Transverse colon (tissue), 4 donors: Measurements from ENCODE around the gene PHKG2. TPM values are rescaled to one million over a fixed set of nuclear protein-coding genes. Genes with fewer than 3 reads are reported as not detected.

Experiments
- DNase-seq: peaks from one replicate; pipeline ENCODE4 v3.0.0-alpha.2; 2019
- H3K27ac ChIP-seq, 4 donors: fragments of 200-600 bp; sonication (generic); 2 replicates each; pipeline ENCODE4 v1.5.1; 2016 to 2018; ENCODE audit warnings: inconsistent platforms in 4 of 4
- H3K27me3 ChIP-seq: fragments of 200-600 bp; sonication (generic); 2 replicates; pipeline ENCODE4 v1.5.1; 2017; ENCODE audit warnings: inconsistent platforms
- H3K36me3 ChIP-seq, 4 donors: fragments of 200-600 bp; sonication (generic); 2 replicates each; pipeline ENCODE4 v1.5.1; 2017 to 2019; ENCODE audit warnings: inconsistent platforms in 4 of 4
- H3K4me1 ChIP-seq, 4 donors: fragments of 200-600 bp; sonication (generic); 2 replicates each; pipeline ENCODE4 v1.5.1; 2017 to 2020; ENCODE audit warnings: inconsistent platforms in 4 of 4
- H3K4me3 ChIP-seq, 4 donors: fragments of 200-600 bp; sonication (generic); 1 replicate in 1 of 4; 2 replicates in 3 of 4; pipeline versions ENCODE4 v1.5.1 to v1.6.1; 2017 to 2019; ENCODE audit warnings: inconsistent platforms in 4 of 4
- H3K9me3 ChIP-seq, 2 donors: fragments of 200-600 bp; sonication (generic); 2 replicates each; pipeline ENCODE4 v1.5.1; 2017 to 2019; ENCODE audit warnings: inconsistent platforms in 2 of 2
- CTCF ChIP-seq, 5 experiments: fragments of 200-600 bp in 3 of 5; fragments of 450-650 bp in 2 of 5; sonication (generic) in 3 of 5; IDR thresholded peaks; 1 replicate in 2 of 5; 2 replicates in 3 of 5; pipeline ENCODE4 v1.5.1; 2016 to 2017; ENCODE audit warnings: antibody characterized with exemption in 5 of 5, inconsistent platforms in 3 of 5, mild to moderate bottlenecking in 2 of 5, moderate library complexity in 1 of 5
- EP300 ChIP-seq: sonication (generic); formaldehyde crosslinking; IDR thresholded peaks from one replicate; pipeline ENCODE4 v1.6.1; 2017; ENCODE audit warnings: antibody characterized with exemption, low read depth
- POLR2A ChIP-seq: fragments of 450-650 bp; IDR thresholded peaks from one replicate; pipeline ENCODE4 v1.6.1; 2016; ENCODE audit warnings: antibody characterized with exemption, mild to moderate bottlenecking, moderate library complexity
- POLR2AphosphoS5 ChIP-seq, 3 donors: sonication (generic); formaldehyde crosslinking; IDR thresholded peaks; one replicate each; pipeline ENCODE4 v1.6.1; 2016; ENCODE audit warnings: antibody characterized with exemption in 3 of 3
- WGBS, 2 donors: methylation state at CpG; one replicate each; pipeline ENCODE4 v1.1.5; 2018; ENCODE audit warnings: low coverage in 1 of 2; 5-methylcytosine and 5-hydroxymethylcytosine counted together
- in situ Hi-C, 4 donors: fragments of 200-750 bp; cut with MboI; loops; one replicate each; pipeline versions ENCODE4 v1.15.0 to v1.15.1; 2017; ENCODE audit warnings: low sequenced_read_pairs in 3 of 4, low pct_ligation_motif_present in 1 of 4, low pct_unique_long_range_greater_than_20kb in 1 of 4
- intact Hi-C: fragments of 100-400 bp; cut with DNase I; formaldehyde crosslinking; loops from one replicate; pipeline ENCODE4 v1.15.1; 2023; ENCODE audit warnings: low total_unique reads
- total RNA-seq, 4 donors: library from RNA; depleted of rRNA; stranded (reverse); fragments of >200 nt; gene quantifications; one replicate each; pipeline ENCODE4 v1.1.0, GENCODE V29; 2016

PHKG2 gene
- total RNA-seq, 4 donors from 2014 or later = 41.1 to 152 (median 66.4) TPM

GRCh38 chr16:30774367-30775130 is 26.3 kb downstream of the PHKG2 start:
- DNase-seq = no peak
- Histone ChIP-seq H3K27ac (peak overlapping the region; percentile 86 to 90 (median 88)), H3K9me3 (no peaks in the 10 kb centered on the region), H3K36me3 (peaks cover 0 to 24% (median 13%) of the 10 kb centered on the region in 4 donors), H3K27me3 (no peaks in the 10 kb centered on the region), H3K4me1 (peaks cover 0 to 27% (median 20%) of the 10 kb centered on the region in 4 donors), H3K4me3 (peak overlapping the region in 3 of 4 donors; percentile 58 to 66 (median 59))
- 66% methylated on average over 6 of the region's 8 CpGs; no CpG with 5 or more reads in 1 of the 2 donors for WGBS, 2 donors
- TF ChIP-seq POLR2AphosphoS5 (IDR thresholded peaks at IDR 0.05) = no peak
- no peak for TF ChIP-seq EP300
- no peak for TF ChIP-seq CTCF (IDR thresholded peaks at IDR 0.05)
- in situ Hi-C loops = no loop called here
- intact Hi-C loops = no loop called here

DNA sequence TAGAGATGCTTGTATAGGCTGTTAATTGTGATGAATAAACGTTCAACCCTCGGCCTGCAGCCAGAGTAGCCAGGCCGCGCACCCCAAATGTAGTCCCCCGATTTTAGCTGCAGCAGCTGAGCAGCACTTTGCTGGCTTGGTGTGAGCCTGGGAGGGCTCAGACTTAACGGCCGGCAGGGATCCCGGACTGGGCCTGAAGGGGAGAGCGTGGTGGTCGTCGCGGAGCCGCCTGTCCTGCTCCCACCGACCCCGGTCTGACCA is 26.8 kb downstream of the PHKG2 start:
- DNase-seq = no peak
- Histone ChIP-seq H3K36me3 (peaks cover 0 to 21% (median 11%) of the 10 kb centered on the region in 4 donors), H3K4me1 (peaks cover 0 to 27% (median 20%) of the 10 kb centered on the region in 4 donors), H3K27ac (peak overlapping the region; percentile 86 to 90 (median 88)), H3K27me3 (no peaks in the 10 kb centered on the region), H3K4me3 (peak overlapping the region; percentile 44 to 66 (median 58)), H3K9me3 (no peaks in the 10 kb centered on the region)
- intact Hi-C loops = no loop called here
- in situ Hi-C loops = no loop called here
- TF ChIP-seq CTCF (IDR thresholded peaks at IDR 0.05) = no peak
- 33% methylated on average over 3 of the region's 15 CpGs; no CpG with 5 or more reads in 1 of the 2 donors for WGBS, 2 donors

DNA sequence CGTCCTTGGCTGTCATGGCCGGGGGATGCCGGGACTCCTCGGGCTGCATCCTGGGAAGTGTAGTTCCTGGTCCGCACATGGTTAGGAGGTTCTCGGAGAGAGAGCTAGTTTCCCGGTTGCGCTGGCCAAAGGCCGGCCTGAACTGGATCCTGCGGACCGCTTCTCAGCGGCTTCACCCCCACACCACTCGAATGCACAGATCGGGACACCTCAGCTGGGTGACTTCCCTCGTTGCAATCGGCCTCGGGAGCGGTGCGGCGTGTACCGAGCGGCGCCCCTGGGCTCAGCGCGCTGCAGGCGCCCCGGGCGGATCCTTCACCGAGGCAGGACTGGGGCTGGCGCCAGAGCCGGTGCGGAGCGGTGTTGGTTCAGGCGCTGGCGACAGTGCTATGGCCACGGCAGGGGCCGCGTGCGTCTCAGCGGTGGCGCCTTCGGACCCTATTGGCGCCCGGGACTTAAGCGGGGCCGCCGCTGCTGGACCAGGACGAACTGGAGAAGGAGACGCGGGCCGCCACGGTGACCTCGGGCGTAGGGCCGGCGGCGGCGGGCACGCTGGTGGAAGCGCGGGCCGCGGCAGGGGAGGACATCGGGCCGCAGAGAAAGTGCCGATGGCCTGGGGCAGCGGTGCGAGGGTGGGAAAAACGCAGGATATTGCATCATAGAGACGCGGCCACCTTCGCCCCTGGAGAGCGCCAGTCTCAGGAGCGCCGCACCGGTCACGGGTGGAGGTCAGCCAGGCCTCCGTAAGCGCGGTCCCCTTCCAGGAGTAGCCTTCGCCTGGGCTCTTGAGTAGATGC is 27.4 kb downstream of the PHKG2 start:
- Histone ChIP-seq H3K27ac (peak overlapping the region; percentile 86 to 90 (median 88)), H3K36me3 (peaks cover 0 to 15% (median 9%) of the 10 kb centered on the region in 4 donors), H3K27me3 (no peaks in the 10 kb centered on the region), H3K4me3 (peak overlapping the region; percentile 44 to 66 (median 58)), H3K4me1 (peaks cover 0 to 27% (median 20%) of the 10 kb centered on the region in 4 donors), H3K9me3 (no peaks in the 10 kb centered on the region)
- in situ Hi-C loops (no loop called here), intact Hi-C loops (no loop called here)
- TF ChIP-seq POLR2AphosphoS5 (IDR thresholded peaks at IDR 0.05) = peak; percentile 66 to 84 (median 79)
- peak; percentile 74 for TF ChIP-seq POLR2A
- no peak for TF ChIP-seq CTCF (IDR thresholded peaks at IDR 0.05)
- no peak for TF ChIP-seq EP300
- DNase-seq = peak; percentile 83
- 0% methylated on average over 4 to 49 of the region's 81 CpGs for WGBS, 2 donors

- Histone ChIP-seq H3K4me1 (peaks cover 0 to 27% (median 20%) of the 10 kb centered on the region in 4 donors), H3K4me3 (no peak overlapping the region), H3K27me3 (no peaks in the 10 kb centered on the region), H3K27ac (no peak overlapping the region), H3K9me3 (no peaks in the 10 kb centered on the region), H3K36me3 (peaks cover 0 to 11% (median 0%) of the 10 kb centered on the region in 4 donors)
- 83% methylated on average over 5 of the region's 7 CpGs; no CpG with 5 or more reads in 1 of the 2 donors for WGBS, 2 donors
- in situ Hi-C loops (no loop called here), intact Hi-C loops (no loop called here)
- no peak for DNase-seq
- no peak for TF ChIP-seq CTCF (IDR thresholded peaks at IDR 0.05)
- TF ChIP-seq EP300 = no peak
- no peak for TF ChIP-seq POLR2A
- TF ChIP-seq POLR2AphosphoS5 (IDR thresholded peaks at IDR 0.05) = no peak
Measured at GRCh38 chr16:30777591-30778297, 29.5 kb downstream of the PHKG2 start.
